Astrocyte (in vitro differentiated cells and primary cell): ENCODE measurements around the gene LTK. TPM values are rescaled to one million over a fixed set of nuclear protein-coding genes. Genes with fewer than 3 reads are reported as not detected.

Source experiments
- DNase-seq: peaks from one replicate; pipeline ENCODE4 v3.0.0-alpha.2; 2010; ENCODE audit warnings: low read depth
- FAIRE-seq: peaks from 2 replicates; lab custom pipeline; 2011; peaks lifted over from hg19 to GRCh38; lab: Jason Lieb, UNC
- H2AFZ ChIP-seq: 2 replicates; pipeline ENCODE4 v1.6.0; 2012; ENCODE audit warnings: low read depth, low read length, inconsistent platforms
- H3K27ac ChIP-seq: 2 replicates; pipeline ENCODE4 v1.5.1; 2011; ENCODE audit warnings: low read depth, low read length, inconsistent platforms
- H3K27me3 ChIP-seq: 2 replicates; pipeline ENCODE4 v1.6.0; 2011; ENCODE audit warnings: low read length, inconsistent platforms; ENCODE audit not compliant: insufficient read depth
- H3K36me3 ChIP-seq: 2 replicates; pipeline ENCODE4 v1.5.1; 2011; ENCODE audit warnings: low read length, inconsistent platforms; ENCODE audit not compliant: insufficient read depth
- H3K4me1 ChIP-seq: 2 replicates; pipeline ENCODE4 v1.5.1; 2011; ENCODE audit warnings: low read length, inconsistent platforms; ENCODE audit not compliant: insufficient read depth
- H3K4me2 ChIP-seq: 2 replicates; pipeline ENCODE4 v1.6.0; 2012; ENCODE audit warnings: low read length, inconsistent platforms
- H3K4me3 ChIP-seq: 2 replicates; pipeline ENCODE4 v1.5.1; 2011; ENCODE audit warnings: low read depth, mild to moderate bottlenecking, low read length, inconsistent platforms; ENCODE audit not compliant: insufficient read depth
- H3K79me2 ChIP-seq: 2 replicates; pipeline ENCODE4 v1.6.0; 2012; ENCODE audit warnings: mild to moderate bottlenecking, low read length, inconsistent platforms; ENCODE audit not compliant: insufficient read depth
- H3K9ac ChIP-seq: 2 replicates; pipeline ENCODE4 v1.6.0; 2012; ENCODE audit warnings: mild to moderate bottlenecking, low read length, inconsistent platforms
- H3K9me3 ChIP-seq: 2 replicates; pipeline ENCODE4 v1.5.1; 2012; ENCODE audit warnings: low read depth, mild to moderate bottlenecking, low read length, inconsistent platforms; ENCODE audit not compliant: insufficient read depth
- H4K20me1 ChIP-seq: 2 replicates; pipeline ENCODE4 v1.6.0; 2012; ENCODE audit warnings: low read length, inconsistent platforms; ENCODE audit not compliant: insufficient read depth
- H3K27ac Mint-ChIP-seq: one replicate; pipeline ENCODE4 v1.8.0; 2021; ENCODE audit warnings: mild to moderate bottlenecking, mixed read lengths; ENCODE audit not compliant: unreplicated experiment
- H3K27me3 Mint-ChIP-seq: one replicate; pipeline ENCODE4 v1.8.0; 2021; ENCODE audit warnings: low read depth, mixed read lengths; ENCODE audit not compliant: unreplicated experiment
- H3K36me3 Mint-ChIP-seq: one replicate; pipeline ENCODE4 v1.8.0; 2021; ENCODE audit warnings: low read depth, mixed read lengths; ENCODE audit not compliant: unreplicated experiment
- H3K4me1 Mint-ChIP-seq: one replicate; pipeline ENCODE4 v1.8.0; 2021; ENCODE audit warnings: low read depth, mixed read lengths; ENCODE audit not compliant: unreplicated experiment
- H3K4me3 Mint-ChIP-seq: one replicate; pipeline ENCODE4 v1.8.0; 2021; ENCODE audit warnings: mild to moderate bottlenecking, moderate library complexity, mixed read lengths; ENCODE audit not compliant: unreplicated experiment
- H3K9me3 Mint-ChIP-seq: one replicate; pipeline ENCODE4 v1.8.0; 2021; ENCODE audit warnings: mild to moderate bottlenecking, mixed read lengths; ENCODE audit not compliant: unreplicated experiment
- CTCF ChIP-seq: IDR thresholded peaks from 2 replicates; pipeline ENCODE4 v1.5.1; 2011; ENCODE audit warnings: low read depth, mild to moderate bottlenecking, inconsistent platforms, low read length, moderate library complexity; ENCODE audit not compliant: insufficient read depth
- EZH2 ChIP-seq: IDR thresholded peaks from 2 replicates; pipeline ENCODE4 v1.6.1; 2012; ENCODE audit warnings: mild to moderate bottlenecking, low read length, inconsistent platforms; ENCODE audit not compliant: insufficient read depth
- total RNA-seq: library from RNA; stranded (reverse); gene quantifications from 2 replicates; pipeline ENCODE4 v1.2.1, GENCODE V29; 2021

Gene LTK
- total RNA-seq, 1 donor from 2014 or later: 0.14 TPM

- no peak for FAIRE-seq
- Histone ChIP-seq H3K9me3 (no peaks in the 10 kb centered on the region), H3K9ac (no peak overlapping the region), H3K36me3 (peaks cover 15% of the 10 kb centered on the region), H3K27ac (no peak overlapping the region), H2AFZ (no peak overlapping the region), H4K20me1 (no peaks in the 10 kb centered on the region), H3K4me3 (no peak overlapping the region), H3K79me2 (no peaks in the 10 kb centered on the region), H3K4me2 (no peak overlapping the region), H3K4me1 (no peaks in the 10 kb centered on the region), H3K27me3 (no peaks in the 10 kb centered on the region)
- H3K9me3 Mint-ChIP-seq: no peaks in the 10 kb centered on the region
- H3K36me3 Mint-ChIP-seq: peaks cover 34% of the 10 kb centered on the region
- H3K27me3 Mint-ChIP-seq: no peaks in the 10 kb centered on the region
- TF ChIP-seq EZH2 (no peak), CTCF (no peak)
- DNase-seq: no peak
- no peak overlapping the region for H3K27ac Mint-ChIP-seq
- no peak overlapping the region for H3K4me3 Mint-ChIP-seq
- H3K4me1 Mint-ChIP-seq: peaks cover 4% of the 10 kb centered on the region
Observed at GRCh38 chr15:41484937-41485625, 28.5 kb downstream of the LTK start.

- peaks cover 4% of the 10 kb centered on the region for H3K4me1 Mint-ChIP-seq
- no peak overlapping the region for H3K27ac Mint-ChIP-seq
- Histone ChIP-seq H3K79me2 (no peaks in the 10 kb centered on the region), H3K36me3 (peaks cover 28% of the 10 kb centered on the region), H3K4me2 (no peak overlapping the region), H3K9ac (no peak overlapping the region), H2AFZ (no peak overlapping the region), H3K9me3 (no peaks in the 10 kb centered on the region), H4K20me1 (no peaks in the 10 kb centered on the region), H3K27ac (no peak overlapping the region), H3K4me3 (no peak overlapping the region), H3K27me3 (no peaks in the 10 kb centered on the region), H3K4me1 (no peaks in the 10 kb centered on the region)
- no peaks in the 10 kb centered on the region for H3K9me3 Mint-ChIP-seq
- H3K36me3 Mint-ChIP-seq: peaks cover 36% of the 10 kb centered on the region
- DNase-seq (no peak), FAIRE-seq (no peak)
- H3K27me3 Mint-ChIP-seq: no peaks in the 10 kb centered on the region
- no peak for TF ChIP-seq EZH2
- TF ChIP-seq CTCF: no peak
- no peak overlapping the region for H3K4me3 Mint-ChIP-seq
Observed at GRCh38 chr15:41483519-41483918, 30.1 kb downstream of the LTK start.

GRCh38 chr15:41483115-41483514 is 30.5 kb downstream of the LTK start:
- no peaks in the 10 kb centered on the region for H3K4me1 ChIP-seq
- Mint-ChIP-seq H3K4me1 (peaks cover 5% of the 10 kb centered on the region), H3K27me3 (no peaks in the 10 kb centered on the region), H3K4me3 (no peak overlapping the region), H3K36me3 (peaks cover 36% of the 10 kb centered on the region), H3K27ac (no peak overlapping the region), H3K9me3 (no peaks in the 10 kb centered on the region)
- no peaks in the 10 kb centered on the region for H3K79me2 ChIP-seq
- FAIRE-seq (no peak), DNase-seq (no peak)
- H2AFZ ChIP-seq: no peak overlapping the region
- H3K4me3 ChIP-seq: no peak overlapping the region
- H3K9ac ChIP-seq: no peak overlapping the region
- no peaks in the 10 kb centered on the region for H3K9me3 ChIP-seq
- H3K27me3 ChIP-seq: no peaks in the 10 kb centered on the region
- no peak for TF ChIP-seq EZH2
- no peak for TF ChIP-seq CTCF
- H4K20me1 ChIP-seq: no peaks in the 10 kb centered on the region
- H3K36me3 ChIP-seq: peaks cover 31% of the 10 kb centered on the region
- no peak overlapping the region for H3K4me2 ChIP-seq
- no peak overlapping the region for H3K27ac ChIP-seq
